CD4-positive, alpha-beta T cell treated with Interferon alpha-2 for 1 hour (primary cell): ENCODE results near the gene FANCC.
A peak's percentile ranks its signal among the peaks of the same experiment; 100 is the strongest.
"Not testable (repeated sequence)": the region's sequence is repeated elsewhere in the genome, so short reads cannot be mapped to it uniquely, and the experiment has no call there.

ENCODE experiments used
- DNase-seq, 2 donors: peaks; one replicate each; pipeline ENCODE4 v3.0.0-alpha.2; 2020 to 2022

Gene FANCC

GRCh38 chr9:95277509-95277908 is 40.0 kb downstream of the FANCC start:
- no peak for DNase-seq

GRCh38 chr9:95276395-95276954 is 41.0 kb downstream of the FANCC start:
- DNase-seq, result no peak

- DNase-seq, result not testable (repeated sequence)
Measured at GRCh38 chr9:95274160-95274559, 43.3 kb downstream of the FANCC start.

GRCh38 chr9:95273369-95274022 is 44.0 kb downstream of the FANCC start:
- no peak for DNase-seq

GRCh38 chr9:95272830-95273229 is 44.7 kb downstream of the FANCC start:
- DNase-seq, result no peak

- no peak for DNase-seq
Measured at GRCh38 chr9:95270790-95271189, 46.7 kb downstream of the FANCC start.

GRCh38 chr9:95269803-95270773 is 47.4 kb downstream of the FANCC start:
- DNase-seq, result not testable (repeated sequence)

- DNase-seq, result no peak
Measured at GRCh38 chr9:95268681-95269080, 48.8 kb downstream of the FANCC start.

- no peak for DNase-seq
Measured at GRCh38 chr9:95266649-95267048, 50.9 kb downstream of the FANCC start.

GRCh38 chr9:95265960-95266359 is 51.5 kb downstream of the FANCC start:
- DNase-seq, result no peak

GRCh38 chr9:95264954-95265615 is 52.4 kb downstream of the FANCC start:
- DNase-seq, result peak in 1 of 2 donors; percentile 1

GRCh38 chr9:95261890-95262289 is 55.6 kb downstream of the FANCC start:
- DNase-seq, result no peak

- DNase-seq, result no peak
Measured at GRCh38 chr9:95250462-95251221, 66.9 kb downstream of the FANCC start.

GRCh38 chr9:95249986-95250385 is 67.5 kb downstream of the FANCC start:
- no peak for DNase-seq

- DNase-seq, result no peak
Measured at GRCh38 chr9:95246547-95246946, 71.0 kb downstream of the FANCC start.

GRCh38 chr9:95242613-95243012 is 74.9 kb downstream of the FANCC start:
- no peak for DNase-seq

GRCh38 chr9:95239071-95239470 is 78.4 kb downstream of the FANCC start:
- DNase-seq, result no peak

- no peak for DNase-seq
Measured at GRCh38 chr9:95237336-95237735, 80.2 kb downstream of the FANCC start.

- DNase-seq, result no peak
Measured at GRCh38 chr9:95230046-95230445, 87.5 kb downstream of the FANCC start.

- no peak for DNase-seq
Measured at GRCh38 chr9:95229230-95229915, 88.1 kb downstream of the FANCC start.

- DNase-seq, result no peak
Measured at GRCh38 chr9:95226921-95227320, 90.6 kb downstream of the FANCC start.

- DNase-seq, result no peak
Measured at GRCh38 chr9:95225726-95226106, 91.8 kb downstream of the FANCC start.
